ENCODE data around the gene SMIM28.

Gene SMIM28

GRCh38 chr6:138372711-138373463, 4.8 kb upstream of the SMIM28 start:
- FAIRE-seq, result no peak

GRCh38 chr6:138374230-138374629, 3.5 kb upstream of the SMIM28 start:
- DNase-seq (ENCODE audit: extremely low spot score, insufficient read length, low read depth) (no peak), FAIRE-seq (no peak)

More at GRCh38 chr6:138372711-138373463, 4.8 kb upstream of the SMIM28 start:
- no peak for DNase-seq (ENCODE audit: extremely low spot score, insufficient read length, low read depth)

GRCh38 chr6:138374815-138375214, 2.9 kb upstream of the SMIM28 start:
- DNase-seq (ENCODE audit: extremely low spot score, insufficient read length, low read depth) (no peak), FAIRE-seq (no peak)

DNA sequence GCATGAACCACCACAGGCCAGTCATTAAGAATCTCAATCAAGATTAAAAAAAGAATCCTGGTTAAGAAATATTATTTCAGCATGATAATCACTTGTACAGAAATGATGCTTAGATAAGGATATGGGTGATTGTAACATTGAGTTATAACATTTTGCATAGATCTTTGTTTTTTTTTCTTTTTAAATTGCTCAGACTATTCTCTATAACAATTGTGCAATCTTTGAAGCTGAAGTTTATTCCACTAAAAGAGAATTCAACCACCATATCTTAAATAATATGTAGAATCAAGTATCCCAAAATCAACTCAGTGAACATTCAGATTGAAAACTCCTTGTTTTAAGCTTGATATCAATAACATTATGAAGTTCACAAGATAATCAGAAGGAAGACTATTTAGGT, 663 bp upstream of the SMIM28 start:
- DNase-seq (ENCODE audit: extremely low spot score, insufficient read length, low read depth), result no peak
- no peak for FAIRE-seq

- FAIRE-seq (no peak), DNase-seq (ENCODE audit: extremely low spot score, insufficient read length, low read depth) (no peak)
Measured at GRCh38 chr6:138378463-138378862, 758 bp downstream of the SMIM28 start.

DNA sequence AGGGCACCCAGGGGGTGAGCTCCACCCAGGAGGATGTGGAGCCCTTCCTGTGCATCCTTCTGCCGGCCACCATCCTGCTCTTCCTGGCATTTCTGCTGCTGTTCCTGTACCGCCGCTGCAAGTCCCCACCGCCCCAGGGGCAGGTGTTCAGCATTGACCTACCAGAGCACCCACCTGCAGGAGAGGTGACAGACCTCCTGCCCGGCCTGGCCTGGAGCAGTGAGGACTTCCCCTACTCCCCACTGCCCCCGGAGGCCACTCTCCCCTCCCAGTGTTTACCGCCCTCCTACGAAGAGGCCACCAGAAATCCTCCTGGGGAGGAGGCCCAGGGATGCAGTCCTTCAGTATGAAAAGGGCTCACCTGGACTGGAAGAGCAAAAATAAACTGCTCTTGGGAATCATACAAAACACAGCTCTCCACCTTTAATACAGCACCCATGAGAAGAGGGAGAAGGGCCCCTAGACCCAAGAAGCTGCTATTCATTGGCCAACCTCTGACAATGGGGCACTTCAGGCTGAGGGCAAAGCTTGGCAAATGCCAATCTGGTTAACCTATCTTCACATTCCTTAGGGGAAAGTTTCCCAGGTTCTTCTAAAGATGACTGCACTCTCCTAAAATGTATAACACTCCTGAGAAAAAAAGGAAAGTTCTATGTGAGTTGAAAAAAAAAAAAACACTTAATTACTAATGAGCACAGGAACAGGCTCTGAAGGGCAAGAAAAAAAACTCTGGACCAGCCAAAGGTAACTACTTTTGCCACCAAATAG, 5.0 kb downstream of the SMIM28 start:
- DNase-seq (ENCODE audit: extremely low spot score, insufficient read length, low read depth), result no peak
- FAIRE-seq, result no peak

DNA sequence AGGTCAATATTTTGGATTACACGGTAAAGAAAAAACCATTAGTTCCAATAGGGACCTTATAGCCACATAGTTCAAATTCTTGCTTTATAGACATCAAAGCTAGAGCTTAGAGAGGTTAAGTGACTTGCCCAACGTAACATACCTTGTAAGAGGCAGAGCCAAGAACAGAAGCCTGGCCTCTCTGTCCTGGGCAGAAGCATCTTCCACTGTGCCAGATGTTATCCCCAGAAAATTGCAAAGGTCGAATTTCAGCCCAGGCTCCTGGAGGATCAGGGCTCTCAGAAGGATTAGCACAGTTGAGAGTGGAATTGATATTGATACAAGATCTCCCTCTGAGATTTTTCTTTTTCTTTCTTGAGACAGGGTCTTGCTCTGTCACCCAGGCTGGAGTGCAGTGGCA, 6.1 kb downstream of the SMIM28 start:
- FAIRE-seq (no peak), DNase-seq (ENCODE audit: extremely low spot score, insufficient read length, low read depth) (no peak)

- DNase-seq (ENCODE audit: extremely low spot score, insufficient read length, low read depth) (no peak), FAIRE-seq (no peak)
Measured at GRCh38 chr6:138386897-138387296, 9.2 kb downstream of the SMIM28 start.

GRCh38 chr6:138387577-138388368, 10.1 kb downstream of the SMIM28 start:
- FAIRE-seq, result no peak

DNA sequence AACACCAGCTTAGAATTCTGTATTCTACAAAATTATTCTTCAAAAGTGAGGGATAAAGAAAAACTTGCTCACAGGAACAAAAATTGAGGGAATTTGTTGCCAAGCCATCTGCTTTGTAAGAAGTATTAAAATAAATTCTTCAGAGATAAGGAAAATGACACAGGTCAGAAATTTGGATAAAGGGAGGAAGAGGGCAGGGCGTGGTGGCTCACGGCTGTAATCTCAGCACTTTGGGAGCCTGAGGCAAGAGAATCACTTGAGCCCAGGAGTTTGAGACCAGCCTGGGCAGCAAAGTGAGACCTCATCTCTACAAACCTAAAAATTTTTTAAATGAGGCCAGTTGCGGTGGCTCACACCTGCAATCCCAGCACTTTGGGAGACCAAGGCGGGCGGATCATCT, 11.8 kb downstream of the SMIM28 start:
- DNase-seq (ENCODE audit: extremely low spot score, insufficient read length, low read depth), result no peak
- FAIRE-seq, result no peak

More at GRCh38 chr6:138387577-138388368, 10.1 kb downstream of the SMIM28 start:
- no peak for DNase-seq (ENCODE audit: extremely low spot score, insufficient read length, low read depth)

DNA sequence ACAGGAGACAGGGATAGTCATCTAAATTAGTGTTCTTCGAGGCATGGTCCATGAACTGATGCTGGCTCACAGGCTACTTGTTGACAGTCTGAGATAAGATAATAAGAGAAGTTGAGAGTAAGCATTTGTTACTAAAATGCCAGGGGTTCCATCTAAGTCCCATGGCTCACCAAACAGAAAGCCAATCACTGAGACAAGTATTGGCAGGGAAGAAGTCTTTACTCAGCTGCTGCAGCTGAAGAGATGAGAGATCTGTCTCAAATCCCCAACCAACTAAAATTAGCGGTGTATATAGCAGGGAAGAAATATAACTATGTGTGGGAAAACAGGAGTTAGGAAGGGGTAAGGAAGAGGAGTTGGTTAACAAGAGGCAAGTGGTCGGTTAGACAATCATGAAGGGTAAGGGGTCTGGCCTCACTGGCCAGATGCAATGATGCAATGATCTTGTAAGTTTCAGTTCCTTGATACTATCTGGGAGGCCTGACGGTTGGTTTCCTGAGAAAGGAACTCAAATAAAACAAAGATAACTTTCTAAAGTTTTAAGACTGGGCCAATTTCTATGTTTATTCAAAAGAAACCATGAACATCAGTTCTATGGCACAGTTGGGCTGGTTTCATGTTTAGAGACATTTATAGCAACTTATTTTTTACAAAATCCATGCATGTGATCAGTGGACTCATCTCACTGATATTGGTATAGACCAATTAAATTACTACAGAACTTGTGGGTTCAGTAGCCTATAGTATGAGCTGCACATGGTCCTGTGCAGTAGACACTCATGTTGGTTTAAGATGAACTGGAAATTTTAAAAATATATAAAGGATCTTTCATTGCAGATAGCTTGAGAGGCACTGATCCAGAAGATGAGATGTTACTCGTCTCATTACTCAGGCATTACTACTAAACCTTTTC, 16.4 kb downstream of the SMIM28 start:
- DNase-seq (ENCODE audit: extremely low spot score, insufficient read length, low read depth) (no peak), FAIRE-seq (no peak)

- no peak for FAIRE-seq
- no peak for DNase-seq (ENCODE audit: extremely low spot score, insufficient read length, low read depth)
Measured at GRCh38 chr6:138396709-138397108, 19.0 kb downstream of the SMIM28 start.

DNA sequence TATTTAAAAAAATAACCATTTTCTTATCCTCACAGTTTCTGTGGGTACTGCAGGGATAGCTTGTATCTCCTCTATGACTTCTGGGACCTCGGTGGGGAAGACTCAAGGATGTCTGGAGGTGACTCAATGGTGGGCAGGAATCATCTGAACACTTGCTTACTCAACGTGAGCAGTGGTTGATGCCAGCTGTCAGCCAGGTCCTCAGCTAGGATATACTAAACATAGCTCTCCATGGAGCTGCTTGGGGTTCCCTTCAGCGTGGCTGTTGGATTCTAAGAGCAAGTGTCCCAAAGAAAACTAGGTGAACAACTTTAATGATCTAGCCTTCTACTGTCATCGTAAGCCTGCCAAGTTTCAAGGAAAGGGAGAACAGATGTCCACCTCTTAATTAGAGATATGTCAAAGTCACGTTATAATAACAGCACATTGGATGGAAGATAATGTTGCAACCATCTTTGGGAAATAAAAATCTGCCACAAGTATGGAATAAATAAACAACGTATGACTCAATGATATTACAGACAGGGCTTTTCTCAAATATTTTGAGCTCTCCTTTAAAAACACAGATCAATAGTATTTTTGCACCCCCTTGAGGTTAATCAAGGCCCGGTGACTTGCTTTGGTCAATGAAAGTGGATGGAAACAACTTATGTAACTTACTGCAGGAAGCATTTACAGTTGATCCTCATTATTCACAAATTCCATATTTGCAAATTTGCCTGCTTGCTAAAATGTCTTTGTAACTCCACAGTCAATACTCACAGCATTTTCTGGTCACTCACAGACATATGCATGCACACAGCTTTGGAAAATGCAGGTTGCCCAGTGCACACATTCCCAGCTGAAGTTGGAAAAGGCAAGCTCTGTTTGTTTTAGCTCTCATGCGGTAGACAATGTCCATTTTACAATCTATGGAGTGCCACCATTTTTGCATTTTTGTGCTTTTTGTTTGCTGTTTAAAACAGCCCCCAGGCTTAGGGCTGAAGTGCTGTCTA, 19.7 kb downstream of the SMIM28 start:
- DNase-seq (ENCODE audit: extremely low spot score, insufficient read length, low read depth) (no peak), FAIRE-seq (no peak)

DNA sequence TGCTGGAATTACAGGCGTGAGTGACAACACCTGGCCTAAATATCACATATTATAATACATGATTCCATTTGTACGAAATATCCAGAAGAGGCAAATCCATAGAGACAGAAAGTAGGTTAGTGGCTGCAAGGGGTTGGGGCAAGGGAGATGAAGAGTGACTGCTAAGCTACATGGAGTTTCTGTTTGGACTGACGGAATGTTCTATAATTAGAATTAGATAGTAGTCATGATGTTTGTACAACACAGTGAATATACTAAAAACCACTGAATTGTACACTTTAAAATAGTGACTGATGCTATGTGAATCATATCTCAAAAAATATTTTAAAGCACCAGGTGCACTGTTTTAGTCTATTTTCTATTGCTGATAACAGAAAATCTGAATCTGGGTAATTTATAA, 22.6 kb downstream of the SMIM28 start:
- DNase-seq (ENCODE audit: extremely low spot score, insufficient read length, low read depth) (no peak), FAIRE-seq (no peak)

DNA sequence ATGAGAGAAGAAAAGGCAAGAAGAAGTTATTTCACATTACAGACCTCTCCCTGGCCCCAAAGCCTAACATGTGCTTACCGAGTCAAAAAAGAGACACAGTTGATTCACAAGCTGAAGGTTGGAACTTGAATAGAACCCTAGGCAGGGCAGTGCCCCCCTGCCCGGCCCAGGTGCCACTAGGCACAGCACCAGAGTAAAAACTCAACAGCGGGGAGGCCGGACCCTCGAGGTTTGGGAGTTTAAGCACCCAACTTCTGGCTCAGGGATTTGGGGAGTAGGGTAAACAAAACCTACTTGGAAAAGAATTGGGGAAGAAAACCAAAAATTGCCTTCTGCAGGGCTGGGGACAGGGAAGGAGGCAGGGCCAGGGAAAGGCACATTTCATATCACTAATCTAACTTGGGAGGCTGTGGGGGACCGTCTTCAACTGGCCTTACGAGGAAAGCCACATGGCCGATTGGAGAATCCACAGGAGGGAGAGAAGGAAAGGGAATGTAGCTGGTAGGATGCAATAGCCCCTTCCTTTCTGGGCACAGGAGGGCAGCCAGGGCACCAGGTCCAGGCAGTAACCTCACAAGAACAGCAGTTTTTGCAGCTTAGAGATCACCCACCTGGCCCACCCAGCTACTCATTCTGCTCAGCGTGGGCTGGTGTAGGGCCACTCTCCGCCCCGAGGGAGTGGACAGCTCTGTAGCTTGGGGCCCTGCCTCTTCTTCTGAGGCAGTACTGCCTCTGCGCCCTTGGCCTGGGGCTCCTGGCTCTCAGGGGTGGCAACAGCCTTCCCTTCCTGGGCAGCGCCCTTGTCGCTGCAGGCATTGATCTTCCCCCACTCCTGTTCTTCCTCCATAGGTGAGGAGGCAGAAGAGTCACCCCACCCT, 24.5 kb downstream of the SMIM28 start:
- no peak for FAIRE-seq

GRCh38 chr6:138402838-138403187, 25.1 kb downstream of the SMIM28 start:
- DNase-seq (ENCODE audit: extremely low spot score, insufficient read length, low read depth) (no peak), FAIRE-seq (no peak)

More for the DNA sequence above, 24.5 kb downstream of the SMIM28 start:
- DNase-seq (ENCODE audit: extremely low spot score, insufficient read length, low read depth), result no peak

GRCh38 chr6:138403324-138403800, 25.7 kb downstream of the SMIM28 start:
- DNase-seq (ENCODE audit: extremely low spot score, insufficient read length, low read depth) (no peak), FAIRE-seq (no peak)

All from GM18507 (cell line).